Esophagus squamous epithelium (tissue), 5 donors: Measurements from ENCODE around the gene TSBP1. TPM values are rescaled to one million over a fixed set of nuclear protein-coding genes. Genes with fewer than 3 reads are reported as not detected.

ENCODE experiments used
- DNase-seq: peaks from one replicate; lab custom pipeline; 2025; lab: John Stamatoyannopoulos, UW
- H3K27ac ChIP-seq, 4 donors: fragments of 200-600 bp; sonication (generic); one replicate each; pipeline ENCODE4 v1.5.1; 2016 to 2019; ENCODE audit warnings: mild to moderate bottlenecking in 1 of 4
- H3K27me3 ChIP-seq, 4 donors: fragments of 200-600 bp; sonication (generic); 1 replicate in 3 of 4; 2 replicates in 1 of 4; pipeline versions ENCODE4 v1.5.1 to v1.6.0; 2017 to 2021; ENCODE audit warnings: antibody characterized with exemption in 1 of 4
- H3K36me3 ChIP-seq, 3 donors: fragments of 200-600 bp; sonication (generic); one replicate each; pipeline ENCODE4 v1.5.1; 2016 to 2019
- H3K4me1 ChIP-seq, 3 donors: fragments of 200-600 bp; sonication (generic); one replicate each; pipeline ENCODE4 v1.5.1; 2017 to 2019
- H3K4me3 ChIP-seq, 4 donors: fragments of 200-600 bp; sonication (generic); 1 replicate in 3 of 4; 2 replicates in 1 of 4; pipeline ENCODE4 v1.5.1; 2016 to 2019; ENCODE audit warnings: mild to moderate bottlenecking in 2 of 4, moderate library complexity in 1 of 4
- H3K9me3 ChIP-seq, 3 donors: fragments of 200-600 bp; sonication (generic); one replicate each; pipeline ENCODE4 v1.5.1; 2016 to 2019
- CTCF ChIP-seq, 6 experiments: fragments of 450-650 bp in 4 of 6; fragments of 200-600 bp in 2 of 6; sonication (generic) in 2 of 6; IDR thresholded peaks; one replicate each; pipeline ENCODE4 v1.5.1; 2016 to 2019; ENCODE audit warnings: antibody characterized with exemption in 6 of 6, mild to moderate bottlenecking in 4 of 6, moderate library complexity in 4 of 6
- POLR2A ChIP-seq, 4 donors: fragments of 450-650 bp; IDR thresholded peaks; one replicate each; pipeline ENCODE4 v1.6.1; 2017; ENCODE audit warnings: antibody characterized with exemption in 4 of 4, mild to moderate bottlenecking in 4 of 4, moderate library complexity in 3 of 4
- WGBS, 2 donors: methylation state at CpG; one replicate each; pipeline ENCODE4 v1.1.5; 2018; 5-methylcytosine and 5-hydroxymethylcytosine counted together
- intact Hi-C: fragments of 100-400 bp; cut with DNase I; formaldehyde crosslinking; loops from one replicate; pipeline ENCODE4 v1.15.0; 2022
- total RNA-seq, 4 donors: library from RNA; depleted of rRNA; stranded (reverse); fragments of >200 nt; gene quantifications; one replicate each; pipeline ENCODE4 v1.1.0, GENCODE V29; 2016
- donor health status: DM: yes; HTN: yes; CAD: no.

The TSBP1 gene
- total RNA-seq, 4 donors from 2014 or later = not detected

GRCh38 chr6:32411566-32412327, 40.0 kb upstream of the TSBP1 start:
- H3K27me3 ChIP-seq = peaks cover 0 to 80% (median 0%) of the 10 kb centered on the region in 4 donors
- intact Hi-C loops = loop anchor here (5.0 kb wide), 3 partner anchors 169 to 386 kb away; no protein-coding TSS in a partner anchor
- DNase-seq = no peak
- H3K9me3 ChIP-seq = no peaks in the 10 kb centered on the region
- 78 to 79% methylated on average over 7 of the region's 9 CpGs for WGBS, 2 donors
- H3K27ac ChIP-seq = no peak overlapping the region
- peaks cover 0 to 8% (median 0%) of the 10 kb centered on the region in 3 donors for H3K4me1 ChIP-seq
- no peak overlapping the region for H3K4me3 ChIP-seq
- TF ChIP-seq POLR2A (IDR thresholded peaks at IDR 0.05) = no peak
- TF ChIP-seq CTCF (IDR thresholded peaks at IDR 0.05) = no peak
- no peaks in the 10 kb centered on the region for H3K36me3 ChIP-seq

GRCh38 chr6:32410906-32411305, 39.2 kb upstream of the TSBP1 start:
- 59 to 80% methylated on average over 5 of the region's 5 CpGs for WGBS, 2 donors
- H3K9me3 ChIP-seq = no peaks in the 10 kb centered on the region
- no peak for TF ChIP-seq POLR2A (IDR thresholded peaks at IDR 0.05)
- no peak for TF ChIP-seq CTCF (IDR thresholded peaks at IDR 0.05)
- H3K27ac ChIP-seq = no peak overlapping the region
- H3K27me3 ChIP-seq = peaks cover 0 to 80% (median 0%) of the 10 kb centered on the region in 4 donors
- no peak for DNase-seq
- no peak overlapping the region for H3K4me3 ChIP-seq
- peaks cover 0 to 7% (median 0%) of the 10 kb centered on the region in 3 donors for H3K4me1 ChIP-seq
- intact Hi-C loops = loop anchor here (5.0 kb wide), 3 partner anchors 169 to 386 kb away; no protein-coding TSS in a partner anchor
- no peaks in the 10 kb centered on the region for H3K36me3 ChIP-seq

GRCh38 chr6:32406857-32407256, 35.2 kb upstream of the TSBP1 start, which contains the start of gene BTNL2:
BTNL2 (minus strand) TSS chr6:32407181; CDS start chr6:32407123, 58 bp downstream.
- H3K9me3 ChIP-seq = no peaks in the 10 kb centered on the region
- no peak for TF ChIP-seq CTCF (IDR thresholded peaks at IDR 0.05)
- TF ChIP-seq POLR2A (IDR thresholded peaks at IDR 0.05) = no peak
- no peak within 1 kb of the TSS for H3K27ac ChIP-seq
- intact Hi-C loops = no loop called here
- no peak for DNase-seq
- no peaks in the 10 kb centered on the region for H3K4me1 ChIP-seq
- H3K4me3 ChIP-seq = no peak within 1 kb of the TSS
- H3K36me3 ChIP-seq = no peaks in the 10 kb centered on the region
- 60 to 73% methylated on average over 1 to 2 of the region's 4 CpGs for WGBS, 2 donors
- peaks cover 0 to 74% (median 0%) of the 10 kb centered on the region in 4 donors for H3K27me3 ChIP-seq

- DNase-seq = no peak
- H3K27me3 ChIP-seq = peaks cover 0 to 68% (median 0%) of the 10 kb centered on the region in 4 donors
Measured at GRCh38 chr6:32406197-32406596, 34.5 kb upstream of the TSBP1 start.

More at GRCh38 chr6:32406197-32406596, 34.5 kb upstream of the TSBP1 start:
- WGBS, 2 donors = 77 to 84% methylated on average over 9 of the region's 9 CpGs
- H3K4me1 ChIP-seq = no peaks in the 10 kb centered on the region
- H3K9me3 ChIP-seq = no peaks in the 10 kb centered on the region
- no peak overlapping the region for H3K4me3 ChIP-seq
- intact Hi-C loops = no loop called here
- TF ChIP-seq POLR2A (IDR thresholded peaks at IDR 0.05) (no peak), CTCF (IDR thresholded peaks at IDR 0.05) (no peak)
- no peaks in the 10 kb centered on the region for H3K36me3 ChIP-seq
- H3K27ac ChIP-seq = no peak overlapping the region
